GM19438 (cell line): ENCODE results near the gene CARD16.

Experiments used
- ATAC-seq: cut with Tn5 transposase; IDR thresholded peaks from one replicate; pipeline ENCODE4 v1.9.1; 2021; ENCODE audit warnings: low read depth; ENCODE audit not compliant: unreplicated experiment

Gene CARD16

GRCh38 chr11:105051559-105051958, 6.4 kb upstream of the CARD16 start:
- ATAC-seq = no peak

- no peak for ATAC-seq
Measured at GRCh38 chr11:105049481-105049880, 4.3 kb upstream of the CARD16 start.

- no peak for ATAC-seq
Measured at GRCh38 chr11:105046898-105047579, 1.9 kb upstream of the CARD16 start.

GRCh38 chr11:105045676-105046296, 651 bp upstream of the CARD16 start:
- no peak for ATAC-seq

- ATAC-seq = no peak
Measured at GRCh38 chr11:105042178-105042577, 3.0 kb downstream of the CARD16 start.

- ATAC-seq = no peak
Measured at GRCh38 chr11:105040703-105041102, 4.4 kb downstream of the CARD16 start.

GRCh38 chr11:105034813-105035620, 10.1 kb downstream of the CARD16 start, which contains the start of gene CASP1:
TSS of gene CASP1 (minus strand) at chr11:105035144. CDS start at chr11:105035113, 31 bp downstream.
- ATAC-seq = peak; percentile 91

- peak; percentile 24 for ATAC-seq
Measured at GRCh38 chr11:105034388-105034787, 10.7 kb downstream of the CARD16 start.

GRCh38 chr11:105033781-105034180, 11.4 kb downstream of the CARD16 start:
- ATAC-seq = no peak

GRCh38 chr11:105033343-105033742, 11.8 kb downstream of the CARD16 start:
- ATAC-seq = no peak

GRCh38 chr11:105032495-105032894, 12.6 kb downstream of the CARD16 start:
- ATAC-seq = no peak

GRCh38 chr11:105027678-105028077, 17.5 kb downstream of the CARD16 start:
- ATAC-seq = no peak

- no peak for ATAC-seq
Measured at GRCh38 chr11:105024394-105024793, 20.7 kb downstream of the CARD16 start.

GRCh38 chr11:105023003-105023402, 22.1 kb downstream of the CARD16 start, which contains the start of gene CASP5:
TSS of gene CASP5 (minus strand) at chr11:105023168. CDS start at chr11:105023136, 32 bp downstream.
- peak; percentile 44 for ATAC-seq

GRCh38 chr11:105022527-105022926, 22.6 kb downstream of the CARD16 start:
- no peak for ATAC-seq

- ATAC-seq = no peak
Measured at GRCh38 chr11:105007463-105007862, 37.7 kb downstream of the CARD16 start.

GRCh38 chr11:105005451-105005845, 39.7 kb downstream of the CARD16 start:
- ATAC-seq = no peak

- no peak for ATAC-seq
Measured at GRCh38 chr11:105004021-105004420, 41.1 kb downstream of the CARD16 start.

- no peak for ATAC-seq
Measured at GRCh38 chr11:105003151-105003550, 42.0 kb downstream of the CARD16 start.

- peak; percentile 81 for ATAC-seq
Measured at GRCh38 chr11:105000797-105001196, 44.3 kb downstream of the CARD16 start.

- no peak for ATAC-seq
Measured at GRCh38 chr11:105000167-105000566, 45.0 kb downstream of the CARD16 start.
